ENCODE measurements around the gene OSCP1. TPM values are rescaled to one million over a fixed set of nuclear protein-coding genes. Genes with fewer than 3 reads are reported as not detected.

The OSCP1 gene
- total RNA-seq, 1 donor from 2014 or later, result 13.9 TPM

DNA sequence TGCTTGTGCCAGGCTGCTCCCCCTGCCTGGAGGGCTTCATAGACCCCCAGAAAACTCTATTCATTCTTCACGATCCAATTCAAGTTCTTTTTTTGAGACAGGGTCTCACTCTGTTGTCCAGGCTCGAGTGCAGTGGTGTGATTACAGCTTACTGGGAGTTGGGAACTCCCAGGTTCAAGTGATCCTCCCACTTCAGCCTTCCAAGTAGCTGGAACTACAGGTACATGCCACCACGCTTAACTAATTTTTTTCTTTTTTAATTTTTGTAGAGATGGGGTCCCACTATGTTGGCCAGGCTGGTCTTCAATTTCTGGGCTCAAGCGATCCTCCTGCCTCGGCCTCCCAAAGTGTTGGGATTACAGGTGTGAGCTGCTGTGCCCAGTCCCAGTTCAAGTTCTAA is 68.8 kb downstream of the OSCP1 start:
- Histone ChIP-seq H3K4me3 (ENCODE audit: low read depth, low read length) (no peak overlapping the region), H3K27me3 (ENCODE audit: control insufficient read depth, insufficient read depth, low read length) (no peaks in the 10 kb centered on the region), H3K36me3 (ENCODE audit: control insufficient read depth, insufficient read depth, low read length) (no peaks in the 10 kb centered on the region)
- no peak for TF ChIP-seq CTCF (IDR thresholded peaks at IDR 0.05; ENCODE audit: insufficient read depth, low read length, poor library complexity, severe bottlenecking)
- DNase-seq (ENCODE audit: low read depth), result no peak

DNA sequence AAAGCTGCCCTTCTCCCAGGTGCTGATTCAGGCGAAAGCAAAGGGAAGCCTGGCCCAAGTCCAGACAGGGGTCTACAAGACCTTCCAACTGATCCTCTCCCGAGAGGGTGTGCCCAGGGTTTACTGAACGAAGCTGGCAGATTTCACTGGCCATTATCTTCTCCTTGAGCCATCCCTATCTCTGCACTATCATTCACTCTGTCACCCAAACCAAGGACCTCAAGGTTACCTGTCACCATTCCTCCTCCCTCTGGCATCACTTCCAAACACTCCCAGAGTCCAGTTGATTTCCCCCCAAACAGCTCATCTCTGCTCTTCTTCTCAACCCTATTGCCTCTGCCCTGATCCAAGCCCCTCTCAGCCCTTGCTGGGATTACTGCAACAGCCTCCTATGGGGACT is 69.5 kb downstream of the OSCP1 start:
- DNase-seq (ENCODE audit: low read depth), result no peak
- no peaks in the 10 kb centered on the region for H3K27me3 ChIP-seq (ENCODE audit: control insufficient read depth, insufficient read depth, low read length)
- H3K4me3 ChIP-seq (ENCODE audit: low read depth, low read length), result no peak overlapping the region
- TF ChIP-seq CTCF (IDR thresholded peaks at IDR 0.05; ENCODE audit: insufficient read depth, low read length, poor library complexity, severe bottlenecking), result no peak
- H3K36me3 ChIP-seq (ENCODE audit: control insufficient read depth, insufficient read depth, low read length), result no peaks in the 10 kb centered on the region

GRCh38 chr1:36380143-36380619 is 70.1 kb downstream of the OSCP1 start:
- no peaks in the 10 kb centered on the region for H3K27me3 ChIP-seq (ENCODE audit: control insufficient read depth, insufficient read depth, low read length)
- no peaks in the 10 kb centered on the region for H3K36me3 ChIP-seq (ENCODE audit: control insufficient read depth, insufficient read depth, low read length)
- no peak for DNase-seq (ENCODE audit: low read depth)
- no peak overlapping the region for H3K4me3 ChIP-seq (ENCODE audit: low read depth, low read length)
- TF ChIP-seq CTCF (IDR thresholded peaks at IDR 0.05; ENCODE audit: insufficient read depth, low read length, poor library complexity, severe bottlenecking), result no peak

DNA sequence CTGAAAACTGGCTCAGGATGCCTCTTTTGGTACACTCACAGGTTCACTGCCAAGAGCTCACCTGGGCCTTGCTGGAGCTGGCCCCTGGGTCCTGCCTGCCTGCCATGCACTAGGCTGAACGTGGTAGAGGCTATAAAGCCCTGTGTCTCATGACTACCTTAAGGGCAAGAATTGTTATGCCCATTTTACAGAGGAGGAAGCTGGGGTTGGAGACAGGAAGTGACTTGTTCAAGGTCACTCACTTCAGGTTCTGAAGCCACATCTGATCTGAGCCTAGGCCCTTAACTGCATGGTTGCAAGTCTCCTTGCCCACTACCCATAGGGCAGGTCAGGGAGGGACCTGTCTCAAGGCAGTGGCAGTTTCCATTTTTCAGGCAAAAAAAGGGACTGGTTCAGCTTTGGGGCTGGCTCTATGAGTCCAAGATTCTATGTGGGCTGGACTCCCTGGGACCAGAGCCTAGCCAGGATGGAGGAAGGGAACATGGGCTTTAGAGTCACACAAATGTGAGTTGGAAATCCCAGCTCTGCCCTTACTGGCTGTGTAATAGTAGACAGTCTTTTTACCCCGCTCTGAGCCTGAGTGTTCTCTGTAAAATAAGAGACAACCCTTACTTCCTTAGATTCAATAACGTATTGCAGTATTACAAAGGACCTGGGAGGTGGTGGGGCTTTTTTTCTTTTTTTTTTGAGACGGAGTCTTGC is 72.3 kb downstream of the OSCP1 start:
- DNase-seq (ENCODE audit: low read depth), result no peak
- TF ChIP-seq CTCF (IDR thresholded peaks at IDR 0.05; ENCODE audit: insufficient read depth, low read length, poor library complexity, severe bottlenecking), result no peak
- no peaks in the 10 kb centered on the region for H3K27me3 ChIP-seq (ENCODE audit: control insufficient read depth, insufficient read depth, low read length)
- H3K4me3 ChIP-seq (ENCODE audit: low read depth, low read length), result no peak overlapping the region
- no peaks in the 10 kb centered on the region for H3K36me3 ChIP-seq (ENCODE audit: control insufficient read depth, insufficient read depth, low read length)

GRCh38 chr1:36372617-36373016 is 77.6 kb downstream of the OSCP1 start:
- H3K36me3 ChIP-seq (ENCODE audit: control insufficient read depth, insufficient read depth, low read length), result no peaks in the 10 kb centered on the region
- no peaks in the 10 kb centered on the region for H3K27me3 ChIP-seq (ENCODE audit: control insufficient read depth, insufficient read depth, low read length)
- H3K4me3 ChIP-seq (ENCODE audit: low read depth, low read length), result no peak overlapping the region
- no peak for DNase-seq (ENCODE audit: low read depth)
- no peak for TF ChIP-seq CTCF (IDR thresholded peaks at IDR 0.05; ENCODE audit: insufficient read depth, low read length, poor library complexity, severe bottlenecking)

Data from kidney epithelial cell (primary cell).